ENCODE data around the gene PBXIP1.

Gene PBXIP1

GRCh38 chr1:154895798-154896197 is 60.1 kb downstream of the PBXIP1 start:
- DNase-seq (ENCODE audit: low read depth in 2 of 2): no peak

Measured in stimulated activated CD8-positive, alpha-beta memory T cell treated with anti-CD3 and anti-CD28 coated beads, Interleukin-7, amount 100 ng/mL, for 1 hour (primary cell).